Upper lobe of right lung (tissue), 1 donor: Measurements from ENCODE around the gene GLRX3. TPM values are rescaled to one million over a fixed set of nuclear protein-coding genes. Genes with fewer than 3 reads are reported as not detected.
A peak's percentile ranks its signal among the peaks of the same experiment; 100 is the strongest.
"Not testable (repeated sequence)": the region's sequence is repeated elsewhere in the genome, so short reads cannot be mapped to it uniquely, and the experiment has no call there.

Experiments
- ATAC-seq: fragments of 200-7000 bp; cut with Tn5 transposase; one replicate; pipeline ENCODE4 v1.9.1; 2020; ENCODE audit warnings: mild to moderate bottlenecking, moderate library complexity
- DNase-seq: peaks from one replicate; pipeline ENCODE4 v3.0.0-alpha.2; 2020
- H3K27ac ChIP-seq: fragments of 200-600 bp; one replicate; pipeline ENCODE4 v1.8.0; 2022
- H3K27me3 ChIP-seq: fragments of 200-600 bp; one replicate; pipeline ENCODE4 v1.8.0; 2022; ENCODE audit warnings: mild to moderate bottlenecking
- H3K36me3 ChIP-seq: fragments of 200-600 bp; one replicate; pipeline ENCODE4 v1.8.0; 2022
- H3K4me1 ChIP-seq: fragments of 200-600 bp; one replicate; pipeline ENCODE4 v1.8.0; 2022
- H3K4me3 ChIP-seq: fragments of 200-600 bp; one replicate; pipeline ENCODE4 v1.8.0; 2022; ENCODE audit warnings: mild to moderate bottlenecking
- H3K9me3 ChIP-seq: fragments of 200-600 bp; one replicate; pipeline ENCODE4 v1.8.0; 2022
- intact Hi-C: fragments of 100-400 bp; cut with DNase I; formaldehyde crosslinking; loops from one replicate; pipeline ENCODE4 v1.11.0; 2022
- long read RNA-seq: library from polyadenylated mRNA; unstranded; transcript quantifications from one replicate; pipeline ENCODE4 v2.0.0, GENCODE V29; 2021
- total RNA-seq: library from RNA; stranded (reverse); fragmentation: NEBNext Ultra II Directional; extraction: Animal tissue kit (Norgen Biotek cat#: 25700); gene quantifications from one replicate; pipeline ENCODE4 v1.2.1, GENCODE V29; 2021
- TF ChIP-seq, protein P1 (sequence below): fragments of 200-600 bp; IDR thresholded peaks from one replicate; pipeline ENCODE4 v1.8.0; 2022; ENCODE audit warnings: antibody characterized with exemption
- donor health status: DM: no; HTN: yes; CAD: no; lungs with severe emphysema.

Gene GLRX3
- 53.1 TPM for total RNA-seq
- long read RNA-seq, transcript GLRX3-202 (12 exons, 3,827 nt), result minor isoform, 8 of 66 reads
- long read RNA-seq, transcript GLRX3-201 (11 exons, 1,302 nt), result major isoform, 46 of 66 reads
- long read RNA-seq, partial matches to known transcripts, result 4 of 66 reads
- long read RNA-seq, other reads (novel, unspliced or antisense), result 7 of 66 reads

DNA sequence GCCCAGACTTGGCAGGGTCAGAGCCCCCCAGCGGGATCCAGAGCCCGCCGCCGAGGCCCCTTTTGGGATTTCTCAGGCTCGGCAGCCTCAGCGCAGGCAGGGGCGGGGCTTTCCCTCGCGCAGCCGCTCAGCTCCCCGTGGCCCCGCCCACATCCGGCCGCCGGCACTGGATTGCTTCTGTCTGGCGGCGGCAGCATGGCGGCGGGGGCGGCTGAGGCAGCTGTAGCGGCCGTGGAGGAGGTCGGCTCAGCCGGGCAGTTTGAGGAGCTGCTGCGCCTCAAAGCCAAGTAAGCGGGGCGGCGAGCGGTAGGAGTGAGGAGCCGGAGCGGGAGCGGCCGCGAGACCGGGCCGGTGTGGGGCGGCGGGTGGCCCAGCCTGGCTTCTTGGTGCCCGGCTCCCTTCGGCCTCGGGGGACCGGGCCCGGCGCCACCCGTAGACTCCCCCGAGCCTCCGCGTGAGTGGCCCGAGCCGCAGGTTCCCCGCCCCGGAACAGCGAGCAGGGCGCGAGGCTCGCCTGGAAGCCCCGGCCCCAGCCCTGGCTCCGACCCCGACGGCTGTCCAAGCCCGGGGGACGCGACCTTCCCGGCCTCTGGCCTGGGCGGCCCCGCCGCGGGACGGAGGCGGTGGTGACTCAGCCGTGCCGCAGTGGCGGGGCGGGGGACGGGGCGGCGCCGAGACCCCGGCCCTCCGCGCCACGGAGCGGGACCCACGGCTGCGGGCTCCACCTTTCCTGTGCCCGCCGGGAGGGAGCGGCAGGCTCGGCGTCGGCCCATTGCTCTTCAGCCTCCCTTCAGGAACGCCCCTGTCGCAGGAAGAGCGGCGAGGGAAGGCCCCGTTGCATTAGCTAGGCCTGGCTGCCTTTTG is at the start of gene GLRX3:
TSS of gene GLRX3 (plus strand) at position 166 of the 864 bp plus-strand sequence. CDS start at position 196, 30 bp downstream.
- Histone ChIP-seq H3K27ac (peak within 1 kb of the TSS; percentile 85), H3K4me3 (peak within 1 kb of the TSS; percentile 71), H3K27me3 (no peaks in the 10 kb centered on the region), H3K9me3 (no peaks in the 10 kb centered on the region), H3K36me3 (no peaks in the 10 kb centered on the region), H3K4me1 (peaks cover 27% of the 10 kb centered on the region)
- ATAC-seq, result peak; percentile 97
- TF ChIP-seq, protein P1, sequence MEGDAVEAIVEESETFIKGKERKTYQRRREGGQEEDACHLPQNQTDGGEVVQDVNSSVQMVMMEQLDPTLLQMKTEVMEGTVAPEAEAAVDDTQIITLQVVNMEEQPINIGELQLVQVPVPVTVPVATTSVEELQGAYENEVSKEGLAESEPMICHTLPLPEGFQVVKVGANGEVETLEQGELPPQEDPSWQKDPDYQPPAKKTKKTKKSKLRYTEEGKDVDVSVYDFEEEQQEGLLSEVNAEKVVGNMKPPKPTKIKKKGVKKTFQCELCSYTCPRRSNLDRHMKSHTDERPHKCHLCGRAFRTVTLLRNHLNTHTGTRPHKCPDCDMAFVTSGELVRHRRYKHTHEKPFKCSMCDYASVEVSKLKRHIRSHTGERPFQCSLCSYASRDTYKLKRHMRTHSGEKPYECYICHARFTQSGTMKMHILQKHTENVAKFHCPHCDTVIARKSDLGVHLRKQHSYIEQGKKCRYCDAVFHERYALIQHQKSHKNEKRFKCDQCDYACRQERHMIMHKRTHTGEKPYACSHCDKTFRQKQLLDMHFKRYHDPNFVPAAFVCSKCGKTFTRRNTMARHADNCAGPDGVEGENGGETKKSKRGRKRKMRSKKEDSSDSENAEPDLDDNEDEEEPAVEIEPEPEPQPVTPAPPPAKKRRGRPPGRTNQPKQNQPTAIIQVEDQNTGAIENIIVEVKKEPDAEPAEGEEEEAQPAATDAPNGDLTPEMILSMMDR, result no peak
- intact Hi-C loops, result no loop called here
- peak; percentile 96 for DNase-seq

GRCh38 chr10:130090565-130090964 is 45.6 kb upstream of the GLRX3 start:
- ATAC-seq, H3K27me3 ChIP-seq, H3K36me3 ChIP-seq, H3K4me1 ChIP-seq, intact Hi-C loops, H3K9me3 ChIP-seq, DNase-seq, H3K27ac ChIP-seq, H3K4me3 ChIP-seq: not testable (repeated sequence)

DNA sequence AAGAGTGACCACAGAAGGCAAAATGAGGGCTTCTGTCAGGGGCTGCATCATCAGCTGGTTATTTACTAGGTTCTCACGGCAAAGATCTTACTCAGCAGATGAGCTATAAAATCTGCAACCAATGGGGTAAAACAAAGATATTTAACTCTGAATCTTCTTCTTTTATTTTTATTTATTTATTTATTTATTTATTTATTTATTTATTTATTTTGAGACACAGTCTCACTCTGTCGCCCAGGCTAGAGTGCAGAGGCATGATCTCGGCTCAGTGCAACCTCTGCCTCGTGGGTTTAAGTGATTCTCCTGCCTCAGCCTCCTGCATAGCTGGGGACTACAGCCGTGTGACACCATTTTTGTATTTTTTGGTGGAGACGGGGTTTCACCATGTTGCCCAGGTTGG is 36.8 kb upstream of the GLRX3 start:
- no peak for DNase-seq
- Histone ChIP-seq H3K9me3 (no peaks in the 10 kb centered on the region), H3K27ac (no peak overlapping the region), H3K36me3 (no peaks in the 10 kb centered on the region), H3K4me1 (no peaks in the 10 kb centered on the region), H3K27me3 (no peaks in the 10 kb centered on the region), H3K4me3 (no peak overlapping the region)
- no peak for ATAC-seq
- intact Hi-C loops, result no loop called here
- TF ChIP-seq, protein P1, result no peak

GRCh38 chr10:130105724-130106123 is 30.5 kb upstream of the GLRX3 start:
- Histone ChIP-seq H3K9me3 (no peaks in the 10 kb centered on the region), H3K4me1 (peaks cover 12% of the 10 kb centered on the region), H3K27me3 (no peaks in the 10 kb centered on the region), H3K4me3 (no peak overlapping the region), H3K27ac (no peak overlapping the region), H3K36me3 (no peaks in the 10 kb centered on the region)
- DNase-seq (no peak), ATAC-seq (no peak)
- intact Hi-C loops, result no loop called here
- TF ChIP-seq, protein P1, result no peak

DNA sequence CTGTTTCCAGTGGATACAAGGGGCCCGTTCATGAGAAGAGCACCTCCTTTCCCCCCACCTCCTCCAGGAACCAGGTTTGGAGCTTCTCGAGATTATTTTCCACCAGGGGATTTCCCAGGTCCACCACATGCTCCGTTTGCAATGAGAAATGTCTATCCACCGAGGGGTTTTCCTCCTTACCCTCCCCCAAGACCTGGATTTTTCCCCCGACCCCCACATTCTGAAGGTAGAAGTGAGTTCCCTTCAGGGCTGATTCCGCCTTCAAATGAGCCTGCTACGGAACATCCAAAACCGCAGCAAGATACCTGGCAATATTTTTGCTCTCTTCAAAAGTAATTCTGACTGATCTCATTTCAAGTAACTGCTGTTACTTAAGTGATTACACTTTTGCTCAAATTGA is 28.0 kb upstream of the GLRX3 start:
- H3K36me3 ChIP-seq, DNase-seq, H3K9me3 ChIP-seq, H3K4me3 ChIP-seq, H3K27me3 ChIP-seq, H3K27ac ChIP-seq, ATAC-seq, intact Hi-C loops: not testable (repeated sequence)
- H3K4me1 ChIP-seq, result peaks cover 12% of the 10 kb centered on the region

DNA sequence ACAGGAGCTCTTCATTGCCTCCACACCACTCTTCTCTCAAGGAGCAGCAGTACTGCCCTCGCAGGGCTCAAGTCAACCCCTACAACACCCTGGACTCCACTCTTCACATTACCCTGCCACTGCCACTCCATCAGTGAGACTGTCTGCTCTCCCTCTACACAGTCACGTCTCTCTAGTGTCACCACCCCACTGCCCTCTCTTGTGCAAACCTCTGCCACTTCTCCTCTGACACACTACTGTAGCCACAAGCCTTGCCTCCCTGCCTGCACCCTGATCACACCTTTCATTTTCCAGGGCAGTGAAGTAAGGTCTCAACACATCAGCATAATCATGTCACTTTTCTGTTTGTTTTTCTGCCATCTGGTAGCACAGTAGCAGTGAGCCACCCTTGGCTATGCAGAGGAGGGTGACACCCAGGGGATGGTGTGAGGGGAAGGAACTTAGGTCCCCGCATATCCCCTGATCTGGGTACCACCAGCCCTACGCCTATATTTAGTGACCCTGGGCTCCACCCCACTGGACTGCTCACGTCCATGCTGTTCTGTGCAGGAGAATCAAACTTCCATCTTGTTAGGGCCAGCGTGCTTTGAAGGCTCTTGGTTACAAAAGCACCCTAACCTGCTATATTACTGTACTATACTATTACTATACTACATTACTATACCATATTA is 27.1 kb upstream of the GLRX3 start:
- no peaks in the 10 kb centered on the region for H3K36me3 ChIP-seq
- TF ChIP-seq, protein P1, result no peak
- no peaks in the 10 kb centered on the region for H3K27me3 ChIP-seq
- H3K4me3 ChIP-seq, result peak overlapping the region; percentile 90
- H3K9me3 ChIP-seq, result no peaks in the 10 kb centered on the region
- peaks cover 12% of the 10 kb centered on the region for H3K4me1 ChIP-seq
- intact Hi-C loops, result no loop called here
- H3K27ac ChIP-seq, result peak overlapping the region; percentile 86
- no peak for DNase-seq
- ATAC-seq, result no peak
